H1 (cell line): ENCODE measurements around the gene UMAD1. TPM values are rescaled to one million over a fixed set of nuclear protein-coding genes. Genes with fewer than 3 reads are reported as not detected.

Experiments used
- CTCF ChIA-PET: fragments of 300-600 bp; sonication (Branson Sonifier 250); formaldehyde crosslinking; loops from one replicate; lab custom pipeline; 2021; ENCODE audit not compliant: partially characterized antibody; lab: Charles Lee
- POLR2A ChIA-PET: fragments of 300-600 bp; sonication (Branson Sonifier 250); formaldehyde crosslinking; loops from one replicate; lab custom pipeline; 2021; ENCODE audit warnings: inconsistent platforms; ENCODE audit not compliant: partially characterized antibody; lab: Charles Lee
- DNase-seq, 2 experiments: peaks; one replicate each; pipeline versions ENCODE4 v3.0.0 to v3.0.0-alpha.2; 2010 to 2022; ENCODE audit warnings: low spot score in 2 of 2, low read depth in 1 of 2, mixed read lengths in 1 of 2
- FAIRE-seq: peaks from 2 replicates; lab custom pipeline; 2011; peaks lifted over from hg19 to GRCh38; lab: Jason Lieb, UNC
- H2AFZ ChIP-seq: 2 replicates; pipeline ENCODE4 v1.8.1; 2012; ENCODE audit warnings: low read length, inconsistent platforms
- H2AK5ac ChIP-seq: 2 replicates; pipeline ENCODE4 v1.6.1; 2013; ENCODE audit warnings: low read depth, low read length
- H2BK120ac ChIP-seq: replicated peaks from 2 replicates; pipeline ENCODE3; 2013; ENCODE audit warnings: low read depth, low read length, inconsistent platforms
- H2BK12ac ChIP-seq: 2 replicates; pipeline ENCODE4 v1.6.1; 2013; ENCODE audit warnings: low read depth, low read length
- H2BK15ac ChIP-seq: 2 replicates; pipeline ENCODE4 v1.6.1; 2013; ENCODE audit warnings: low read length
- H2BK20ac ChIP-seq: 2 replicates; pipeline ENCODE4 v1.6.1; 2013; ENCODE audit warnings: low read length
- H2BK5ac ChIP-seq: 2 replicates; pipeline ENCODE4 v1.6.1; 2013; ENCODE audit warnings: low read depth, low read length
- H3K14ac ChIP-seq: 2 replicates; pipeline ENCODE4 v1.6.1; 2013; ENCODE audit warnings: inconsistent platforms; ENCODE audit not compliant: insufficient read length
- H3K18ac ChIP-seq: 2 replicates; pipeline ENCODE4 v1.6.1; 2013; ENCODE audit warnings: low read length; ENCODE audit errors: extremely low read depth
- H3K23ac ChIP-seq: 2 replicates; pipeline ENCODE4 v1.6.1; 2013; ENCODE audit warnings: inconsistent platforms; ENCODE audit not compliant: insufficient read length
- H3K23me2 ChIP-seq: 2 replicates; pipeline ENCODE4 v1.6.1; 2013; ENCODE audit warnings: low read depth, low read length
- H3K27ac ChIP-seq: 2 replicates; pipeline ENCODE4 v1.6.1; 2011; ENCODE audit warnings: low read depth, low read length, inconsistent platforms
- H3K27me3 ChIP-seq, 4 experiments: replicated peaks in 1 of 4; 1 replicate in 1 of 4; 2 replicates in 3 of 4; pipeline versions ENCODE4 v1.6.1 to v1.8.1; 2011 to 2013; ENCODE audit warnings: low read length in 3 of 4, mild to moderate bottlenecking in 3 of 4, inconsistent platforms in 2 of 4, mixed read lengths in 2 of 4, moderate library complexity in 1 of 4; ENCODE audit not compliant: control insufficient read depth in 3 of 4, insufficient read depth in 3 of 4; ENCODE audit errors: extremely low read depth in 1 of 4
- H3K36me3 ChIP-seq, 4 experiments: 2 replicates each; pipeline versions ENCODE4 v1.6.1 to v1.8.1; 2011 to 2013; ENCODE audit warnings: mild to moderate bottlenecking in 4 of 4, low read length in 3 of 4, moderate library complexity in 2 of 4, control low read depth in 1 of 4, inconsistent platforms in 1 of 4; ENCODE audit not compliant: insufficient read depth in 4 of 4, control insufficient read depth in 2 of 4
- H3K4ac ChIP-seq: replicated peaks from 2 replicates; pipeline ENCODE3; 2013; ENCODE audit warnings: low read length, low read depth, mixed read lengths, inconsistent platforms; ENCODE audit not compliant: insufficient read length
- H3K4me1 ChIP-seq, 4 experiments: replicated peaks in 1 of 4; 1 replicate in 1 of 4; 2 replicates in 3 of 4; pipeline versions ENCODE4 v1.6.1 to v1.8.1; 2011 to 2013; ENCODE audit warnings: low read length in 3 of 4, inconsistent platforms in 2 of 4, mixed read lengths in 1 of 4; ENCODE audit not compliant: insufficient read depth in 4 of 4, control insufficient read depth in 3 of 4
- H3K4me2 ChIP-seq, 2 experiments: 2 replicates each; pipeline versions ENCODE4 v1.6.1 to v1.8.1; 2011 to 2013; ENCODE audit warnings: low read depth in 2 of 2, low read length in 2 of 2, control low read depth in 1 of 2, inconsistent platforms in 1 of 2, mild to moderate bottlenecking in 1 of 2; ENCODE audit not compliant: insufficient read depth in 1 of 2
- H3K4me3 ChIP-seq, 4 experiments: fragments of 200-600, 300-600 bp in 1 of 4; sonication (generic), shearing (Covaris generic), sonication (Bioruptor Twin) in 1 of 4; 2 replicates each; pipeline versions ENCODE4 v1.5.1 to v1.8.1; 2011 to 2016; ENCODE audit warnings: low read length in 4 of 4, low read depth in 3 of 4, control low read depth in 2 of 4, inconsistent platforms in 2 of 4, mild to moderate bottlenecking in 2 of 4, mixed read lengths in 1 of 4, moderate library complexity in 1 of 4; ENCODE audit not compliant: insufficient read depth in 2 of 4; ENCODE audit errors: extremely low read depth in 1 of 4
- H3K56ac ChIP-seq: replicated peaks from 2 replicates; pipeline ENCODE3; 2013; ENCODE audit warnings: low read depth, mild to moderate bottlenecking, mixed read lengths, low read length, inconsistent platforms; ENCODE audit not compliant: insufficient read length
- H3K79me1 ChIP-seq: 2 replicates; pipeline ENCODE4 v1.6.1; 2013; ENCODE audit warnings: low read depth, low read length, control low read depth
- H3K79me2 ChIP-seq, 2 experiments: 2 replicates each; pipeline versions ENCODE4 v1.6.1 to v1.8.1; 2012 to 2013; ENCODE audit warnings: low read length in 2 of 2, mild to moderate bottlenecking in 2 of 2, inconsistent platforms in 1 of 2; ENCODE audit not compliant: insufficient read depth in 2 of 2, control insufficient read depth in 1 of 2
- H3K9ac ChIP-seq, 4 experiments: replicated peaks in 1 of 4; 1 replicate in 1 of 4; 2 replicates in 3 of 4; pipeline versions ENCODE4 v1.6.1 to v1.8.1; 2011 to 2013; ENCODE audit warnings: low read depth in 3 of 4, low read length in 3 of 4, control low read depth in 2 of 4, mild to moderate bottlenecking in 2 of 4, moderate library complexity in 2 of 4, inconsistent platforms in 1 of 4; ENCODE audit errors: extremely low read depth in 1 of 4
- H3K9me3 ChIP-seq, 2 experiments: 2 replicates each; pipeline versions ENCODE4 v1.6.1 to v1.8.1; 2012 to 2013; ENCODE audit warnings: mild to moderate bottlenecking in 2 of 2, moderate library complexity in 2 of 2, control low read depth in 1 of 2, inconsistent platforms in 1 of 2, low read depth in 1 of 2, low read length in 1 of 2, mixed read lengths in 1 of 2; ENCODE audit not compliant: insufficient read depth in 2 of 2
- H4K20me1 ChIP-seq, 2 experiments: replicated peaks in 1 of 2; 2 replicates each; pipeline versions ENCODE3 to v1.8.1; 2011 to 2013; ENCODE audit warnings: inconsistent platforms in 2 of 2, low read length in 2 of 2, mild to moderate bottlenecking in 1 of 2; ENCODE audit not compliant: insufficient read depth in 2 of 2, control insufficient read depth in 1 of 2
- H4K5ac ChIP-seq: 2 replicates; pipeline ENCODE4 v1.6.1; 2013; ENCODE audit warnings: low read length, low read depth, mixed read lengths, inconsistent platforms; ENCODE audit not compliant: insufficient read length
- H4K8ac ChIP-seq: 2 replicates; pipeline ENCODE4 v1.8.0; 2013; ENCODE audit warnings: mild to moderate bottlenecking, moderate library complexity, low read length, inconsistent platforms; ENCODE audit not compliant: insufficient read depth; ENCODE audit errors: extremely low read depth
- H4K91ac ChIP-seq: replicated peaks from 2 replicates; pipeline ENCODE3; 2013; ENCODE audit warnings: low read length, mixed read lengths, inconsistent platforms; ENCODE audit not compliant: insufficient read length
- CHD2 ChIP-seq: IDR thresholded peaks from 2 replicates; pipeline ENCODE4 v1.6.1; 2012; ENCODE audit warnings: low read length, improper control_type of control experiment
- CREB1 ChIP-seq: IDR thresholded peaks from 2 replicates; pipeline ENCODE4 v1.6.1; 2012; ENCODE audit warnings: inconsistent platforms
- E2F6 ChIP-seq: IDR thresholded peaks from 2 replicates; pipeline ENCODE4 v1.6.1; 2012; ENCODE audit warnings: inconsistent platforms
- EZH2 ChIP-seq: fragments of 200-600 bp; sonication (generic); IDR thresholded peaks from 2 replicates; pipeline ENCODE4 v1.7.1; 2012; ENCODE audit warnings: low read depth, mild to moderate bottlenecking, moderate library complexity, low read length, inconsistent platforms; ENCODE audit not compliant: severe bottlenecking
- JUN ChIP-seq: IDR thresholded peaks from 2 replicates; pipeline ENCODE4 v1.6.1; 2011; ENCODE audit warnings: low read depth, mild to moderate bottlenecking, improper control_type of control experiment, low read length
- JUND ChIP-seq: IDR thresholded peaks from 2 replicates; pipeline ENCODE4 v1.6.1; 2011; ENCODE audit warnings: mild to moderate bottlenecking, improper control_type of control experiment, low read length
- KDM4A ChIP-seq: IDR thresholded peaks from one replicate; pipeline ENCODE4 v1.7.1; 2012; ENCODE audit warnings: low read depth, mild to moderate bottlenecking, moderate library complexity, low read length, inconsistent platforms; ENCODE audit not compliant: severe bottlenecking
- KDM5A ChIP-seq: fragments of 200-600 bp; IDR thresholded peaks from 2 replicates; pipeline ENCODE4 v1.7.1; 2012; ENCODE audit warnings: mild to moderate bottlenecking, low read length, inconsistent platforms, mixed read lengths
- RBBP5 ChIP-seq: IDR thresholded peaks from 2 replicates; pipeline ENCODE4 v1.7.1; 2012; ENCODE audit warnings: low read depth, mild to moderate bottlenecking, inconsistent platforms, low read length, moderate library complexity, borderline replicate concordance
- SIX5 ChIP-seq: IDR thresholded peaks from 2 replicates; pipeline ENCODE4 v1.6.1; 2011; ENCODE audit warnings: mild to moderate bottlenecking, low read depth, low read length
- USF2 ChIP-seq: IDR thresholded peaks from 2 replicates; pipeline ENCODE4 v1.6.1; 2011; ENCODE audit warnings: low read length, improper control_type of control experiment
- ZNF274 ChIP-seq: IDR thresholded peaks from 2 replicates; pipeline ENCODE4 v1.7.0; 2012; ENCODE audit warnings: low read length, borderline replicate concordance; ENCODE audit errors: extremely low read depth
- WGBS, 2 experiments: shearing (Covaris generic) in 1 of 2; methylation state at CpG; one replicate each; pipeline versions ENCODE4 v1.1.6 to v1.1.7; 2013 to 2015; ENCODE audit warnings: low lambda C conversion rate in 2 of 2, mixed read lengths in 2 of 2, inconsistent platforms in 1 of 2, low coverage in 1 of 2, missing lambda C conversion rate in 1 of 2; ENCODE audit not compliant: insufficient replicate concordance in 2 of 2, insufficient coverage in 1 of 2, insufficient read length in 1 of 2; ENCODE audit errors: extremely low coverage in 1 of 2, missing lambda C conversion rate in 1 of 2; 5-methylcytosine and 5-hydroxymethylcytosine counted together
- polyA plus RNA-seq, 7 experiments: library from polyadenylated mRNA; depleted of rRNA in 3 of 7; stranded (reverse) in 5 of 7; unstranded in 2 of 7; fragments of >200 nt in 5 of 7; fragments of 200-250 nt in 2 of 7; gene quantifications; 1 replicate in 5 of 7; 2 replicates in 1 of 7; 4 replicates in 1 of 7; pipeline versions ENCODE4 v1.2.1 to v1.2.3, GENCODE V29; 2011 to 2013; ENCODE audit warnings: missing spikeins in 2 of 7, mixed read lengths in 2 of 7
- total RNA-seq: library from RNA; stranded (reverse); fragmentation: NEBNext Ultra II Directional; extraction: Animal tissue kit (Norgen Biotek cat#: 25700); gene quantifications from 2 replicates; pipeline ENCODE4 v1.2.1, GENCODE V29; 2021

UMAD1 gene
- total and polyA plus RNA-seq, 2 of the 8 experiments (the other 6 are each of a cell fraction or from before 2014, with no cell fraction given): 10.4 to 12.3 TPM

DNA sequence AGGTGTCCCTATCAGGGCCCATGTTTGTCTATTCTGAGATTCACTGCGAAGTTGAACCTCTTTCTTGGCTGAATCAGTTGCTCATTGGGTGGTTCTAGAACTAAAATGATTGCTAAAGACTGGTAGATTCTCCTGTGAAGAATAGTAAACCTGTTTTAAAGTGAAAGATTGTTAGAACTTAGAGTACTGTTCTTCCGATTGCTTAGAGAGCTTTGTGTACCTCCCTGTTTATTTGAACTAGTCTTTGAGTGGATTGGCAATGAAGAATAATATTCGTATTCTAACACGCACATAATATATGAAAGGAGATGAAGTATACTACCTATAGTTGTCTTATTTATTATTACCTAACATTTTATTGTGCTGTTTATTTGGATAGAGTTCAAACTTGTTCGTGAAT, 202.7 kb downstream of the UMAD1 start:
- Histone ChIP-seq H4K91ac (no peak overlapping the region), H2AK5ac (no peak overlapping the region), H2BK120ac (no peak overlapping the region), H3K9me3 (no peaks in the 10 kb centered on the region), H2BK5ac (no peak overlapping the region), H4K20me1 (no peaks in the 10 kb centered on the region), H3K27me3 (no peaks in the 10 kb centered on the region), H3K4ac (no peak overlapping the region), H3K27ac (no peak overlapping the region), H3K9ac (no peak overlapping the region), H3K4me1 (no peaks in the 10 kb centered on the region), H2BK15ac (no peak overlapping the region), H3K4me2 (no peak overlapping the region), H3K79me1 (no peaks in the 10 kb centered on the region), H3K14ac (no peak overlapping the region), H3K23ac (no peak overlapping the region), H2AFZ (no peak overlapping the region), H3K79me2 (no peaks in the 10 kb centered on the region), H2BK12ac (no peak overlapping the region), H3K23me2 (no peaks in the 10 kb centered on the region), H3K56ac (no peak overlapping the region), H3K18ac (no peak overlapping the region), H2BK20ac (no peak overlapping the region), H4K5ac (no peak overlapping the region), H3K4me3 (no peak overlapping the region), H3K36me3 (no peaks in the 10 kb centered on the region), H4K8ac (no peak overlapping the region)
- WGBS, 2 experiments: 92% methylated on average over 5 of the region's 5 CpGs; no CpG with 5 or more reads in 1 of the 2 experiments
- FAIRE-seq: no peak
- no peak for DNase-seq
- ChIA-PET POLR2A (no interaction called here), CTCF (no interaction called here)
- TF ChIP-seq USF2 (no peak), KDM4A (no peak), KDM5A (no peak), JUND (no peak), JUN (no peak), E2F6 (no peak), ZNF274 (no peak), RBBP5 (no peak), EZH2 (no peak), SIX5 (no peak), CHD2 (no peak), CREB1 (no peak)
